MM.1S (cell line): ENCODE data around the gene MPND.
"Not testable (repeated sequence)": the region's sequence is repeated elsewhere in the genome, so short reads cannot be mapped to it uniquely, and the experiment has no call there.

Experiments used
- DNase-seq: peaks from one replicate; pipeline ENCODE4 v3.0.0-alpha.2; 2015
- H2AFZ ChIP-seq: fragments of 300-600 bp; sonication (generic); 2 replicates; pipeline ENCODE4 v1.6.0; 2016; ENCODE audit warnings: antibody characterized with exemption, low read length
- H3F3A ChIP-seq: fragments of 300-600 bp; sonication (generic); 2 replicates; pipeline ENCODE4 v1.6.1; 2016; ENCODE audit warnings: mild to moderate bottlenecking, antibody characterized with exemption, low read length, moderate library complexity, mixed read lengths; ENCODE audit not compliant: insufficient read depth
- H3K27ac ChIP-seq: fragments of 300-600 bp; sonication (generic); 2 replicates; pipeline ENCODE4 v1.5.1; 2016; ENCODE audit warnings: mild to moderate bottlenecking, low read length
- H3K27me3 ChIP-seq: fragments of 300-600 bp; sonication (generic); replicated peaks from 2 replicates; pipeline ENCODE4 v1.6.0; 2016; ENCODE audit warnings: low read length; ENCODE audit not compliant: insufficient read depth
- H3K36me3 ChIP-seq: fragments of 300-600 bp; sonication (generic); replicated peaks from 2 replicates; pipeline ENCODE4 v1.6.1; 2016; ENCODE audit warnings: mild to moderate bottlenecking, low read length, mixed read lengths; ENCODE audit not compliant: insufficient read depth
- H3K4me1 ChIP-seq: fragments of 300-600 bp; sonication (generic); 2 replicates; pipeline ENCODE4 v1.6.1; 2016; ENCODE audit warnings: low read length, mixed read lengths
- H3K4me2 ChIP-seq: fragments of 300-600 bp; sonication (generic); 2 replicates; pipeline ENCODE4 v1.6.0; 2016; ENCODE audit warnings: low read depth, low read length
- H3K4me3 ChIP-seq: fragments of 300-600 bp; sonication (generic); 2 replicates; pipeline ENCODE4 v1.5.1; 2016; ENCODE audit warnings: low read length, mixed read lengths
- H3K79me2 ChIP-seq: fragments of 300-600 bp; sonication (generic); 2 replicates; pipeline ENCODE4 v1.6.1; 2016; ENCODE audit warnings: mixed run types, low read length, mixed read lengths
- H3K9ac ChIP-seq: fragments of 300-600 bp; sonication (generic); 2 replicates; pipeline ENCODE4 v1.6.1; 2016; ENCODE audit warnings: low read length, mixed read lengths
- H3K9me2 ChIP-seq: fragments of 300-600 bp; sonication (generic); replicated peaks from 2 replicates; pipeline ENCODE4 v1.6.1; 2016; ENCODE audit warnings: mild to moderate bottlenecking, low read length, mixed read lengths; ENCODE audit not compliant: insufficient read depth
- H3K9me3 ChIP-seq: fragments of 300-600 bp; sonication (generic); replicated peaks from 2 replicates; pipeline ENCODE4 v1.6.1; 2016; ENCODE audit warnings: mild to moderate bottlenecking, low read length, mixed read lengths; ENCODE audit not compliant: insufficient read depth
- H4K20me1 ChIP-seq: fragments of 300-600 bp; sonication (generic); 2 replicates; pipeline ENCODE4 v1.6.1; 2016; ENCODE audit warnings: mild to moderate bottlenecking, low read length, moderate library complexity, mixed read lengths; ENCODE audit not compliant: insufficient read depth
- CTCF ChIP-seq: fragments of 300-600 bp; sonication (generic); IDR thresholded peaks from 2 replicates; pipeline ENCODE4 v1.5.1; 2016; ENCODE audit warnings: antibody characterized with exemption, low read length, mixed read lengths
- EZH2 ChIP-seq: fragments of 300-600 bp; sonication (generic); optimal IDR thresholded peaks from 2 replicates; pipeline ENCODE3; 2017; ENCODE audit warnings: low read depth, mild to moderate bottlenecking, antibody characterized with exemption, low read length, mixed read lengths
- EZH2phosphoT487 ChIP-seq: fragments of 300-600 bp; sonication (generic); IDR thresholded peaks from 2 replicates; pipeline ENCODE4 v1.6.1; 2018; ENCODE audit warnings: antibody characterized with exemption, low read length

The MPND gene

GRCh38 chr19:4327877-4328242 is 15.5 kb upstream of the MPND start:
- Histone ChIP-seq H3K9me2 (no peaks in the 10 kb centered on the region), H3K4me2 (peak overlapping the region; percentile 63), H3K27ac (no peak overlapping the region), H3K79me2 (no peaks in the 10 kb centered on the region), H3K9ac (no peak overlapping the region), H3K27me3 (peaks cover 23% of the 10 kb centered on the region), H3K4me3 (peak overlapping the region; percentile 45), H4K20me1 (no peaks in the 10 kb centered on the region), H3F3A (no peaks in the 10 kb centered on the region), H3K36me3 (no peaks in the 10 kb centered on the region), H2AFZ (peak overlapping the region; percentile 70), H3K9me3 (no peaks in the 10 kb centered on the region), H3K4me1 (0 out of 2 replicates have a peak, but pooled peaks cover 3% of the 10 kb centered on the region)
- no peak for DNase-seq
- no peak for TF ChIP-seq EZH2
- TF ChIP-seq EZH2phosphoT487 = no peak
- TF ChIP-seq CTCF = no peak

DNA sequence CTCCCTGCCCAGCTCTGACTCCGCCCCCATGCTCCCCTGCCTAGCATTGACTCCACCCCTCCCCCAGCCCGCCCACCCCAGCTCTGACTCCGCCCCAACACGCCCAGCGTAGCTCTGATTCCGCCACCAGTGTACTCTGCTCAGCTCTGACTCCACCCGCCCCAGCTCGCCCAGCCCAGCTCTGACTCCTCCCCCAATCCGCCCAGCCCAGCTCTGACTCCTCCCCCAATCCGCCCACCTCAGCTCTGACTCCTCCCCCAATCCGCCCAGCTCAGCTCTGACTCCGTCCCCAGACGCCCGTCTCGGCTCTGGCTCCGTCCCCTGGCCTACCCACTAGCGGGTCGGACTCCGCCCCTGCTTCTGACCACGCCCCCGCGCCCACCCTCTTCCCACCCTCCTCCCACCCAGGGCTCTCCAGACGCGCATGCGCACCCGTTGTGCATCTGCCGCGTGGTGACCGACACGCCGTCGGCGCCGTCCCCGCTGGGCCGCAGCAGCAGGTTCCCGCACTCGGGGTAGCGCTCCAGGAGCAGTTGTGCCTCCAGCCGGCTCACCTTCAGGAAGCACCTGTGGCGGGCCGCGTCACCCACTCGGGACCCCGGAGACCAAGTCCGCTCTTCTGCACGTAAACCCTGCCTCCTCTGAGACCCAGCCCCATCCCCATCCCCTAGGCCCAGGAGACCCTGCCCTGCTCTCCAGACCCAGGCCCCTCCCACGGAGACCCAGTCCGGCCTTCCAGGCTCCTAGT is 14.9 kb upstream of the MPND start:
- H3F3A ChIP-seq = no peaks in the 10 kb centered on the region
- peak overlapping the region; percentile 61 for H3K9ac ChIP-seq
- H3K79me2 ChIP-seq = no peaks in the 10 kb centered on the region
- peaks cover 18% of the 10 kb centered on the region for H3K27me3 ChIP-seq
- no peaks in the 10 kb centered on the region for H3K9me2 ChIP-seq
- H3K36me3 ChIP-seq = no peaks in the 10 kb centered on the region
- TF ChIP-seq CTCF (no peak), EZH2phosphoT487 (no peak), EZH2 (no peak)
- peak overlapping the region; percentile 22 for H2AFZ ChIP-seq
- H3K27ac ChIP-seq = peak overlapping the region; percentile 33; the same call in 1 of the 2 replicates
- H3K4me2 ChIP-seq = peak overlapping the region; percentile 63; the same call in 1 of the 2 replicates
- H4K20me1 ChIP-seq = no peaks in the 10 kb centered on the region
- peak overlapping the region; percentile 55 for H3K4me3 ChIP-seq
- H3K4me1 ChIP-seq = 0 out of 2 replicates have a peak, but pooled peaks cover 3% of the 10 kb centered on the region
- DNase-seq = peak; percentile 88
- no peaks in the 10 kb centered on the region for H3K9me3 ChIP-seq

- not testable (repeated sequence) for H3K79me2 ChIP-seq, H3K4me1 ChIP-seq, H4K20me1 ChIP-seq, DNase-seq, H3F3A ChIP-seq, H3K36me3 ChIP-seq, H3K9me2 ChIP-seq, H3K9me3 ChIP-seq
- Histone ChIP-seq H2AFZ (peak overlapping the region; percentile 22; the same call in 1 of the 2 replicates), H3K27ac (peak overlapping the region; percentile 33; the same call in 1 of the 2 replicates), H3K27me3 (peaks cover 11% of the 10 kb centered on the region), H3K9ac (peak overlapping the region; percentile 61), H3K4me3 (peak overlapping the region; percentile 55), H3K4me2 (peak overlapping the region; percentile 28; the same call in 1 of the 2 replicates)
Observed at GRCh38 chr19:4328991-4329681, 14.2 kb upstream of the MPND start.
